HG02885 (cell line): ENCODE data around the gene EGR1.
"Not testable (repeated sequence)": the region's sequence is repeated elsewhere in the genome, so short reads cannot be mapped to it uniquely, and the experiment has no call there.

Experiments used
- ATAC-seq: cut with Tn5 transposase; IDR thresholded peaks from one replicate; pipeline ENCODE4 v1.9.1; 2021; ENCODE audit warnings: mild to moderate bottlenecking; ENCODE audit not compliant: unreplicated experiment, poor library complexity

Gene EGR1

DNA sequence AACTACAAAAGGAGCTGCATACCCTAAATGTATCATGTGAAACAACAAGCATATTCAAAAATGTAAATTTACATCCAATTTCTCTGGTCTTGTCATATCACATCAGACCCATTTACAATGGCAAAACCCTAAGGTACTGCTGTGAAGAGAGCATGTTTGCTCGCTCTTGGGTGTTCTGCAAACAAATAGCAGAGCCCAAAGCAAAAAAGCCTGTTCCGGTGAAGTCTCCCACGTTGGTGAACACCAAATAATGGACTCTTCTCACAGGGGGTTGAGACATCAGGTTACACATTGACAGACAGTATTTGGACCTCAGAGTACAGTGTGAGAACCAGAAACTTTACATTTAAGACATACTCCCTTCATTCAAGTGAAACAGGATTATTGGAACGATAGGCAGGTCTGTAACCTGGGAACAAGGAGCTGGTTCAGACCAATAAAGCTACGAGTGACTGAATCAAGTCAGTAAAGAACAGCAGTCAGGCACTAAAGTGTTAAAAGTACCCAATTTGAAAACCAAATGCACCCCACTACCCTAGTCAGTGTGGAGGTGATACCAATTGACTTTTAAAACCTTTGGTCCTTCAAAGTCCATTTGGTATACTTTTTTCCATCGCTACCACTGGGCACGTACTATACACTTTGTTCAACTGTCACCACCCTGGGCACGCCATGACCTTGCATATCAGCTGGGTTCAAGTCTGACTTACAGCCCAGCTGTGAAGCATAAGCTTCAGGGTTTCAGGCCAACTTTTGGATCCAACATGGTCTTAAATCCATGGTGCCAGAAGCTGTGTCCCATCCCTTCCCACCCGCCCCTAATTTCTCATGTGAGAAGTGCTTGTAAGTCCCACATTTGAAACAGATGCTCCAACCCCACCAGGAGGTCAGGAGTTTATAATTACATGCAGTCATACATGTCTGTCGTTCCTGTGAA lies 41.4 kb downstream of the EGR1 start:
- ATAC-seq = no peak

DNA sequence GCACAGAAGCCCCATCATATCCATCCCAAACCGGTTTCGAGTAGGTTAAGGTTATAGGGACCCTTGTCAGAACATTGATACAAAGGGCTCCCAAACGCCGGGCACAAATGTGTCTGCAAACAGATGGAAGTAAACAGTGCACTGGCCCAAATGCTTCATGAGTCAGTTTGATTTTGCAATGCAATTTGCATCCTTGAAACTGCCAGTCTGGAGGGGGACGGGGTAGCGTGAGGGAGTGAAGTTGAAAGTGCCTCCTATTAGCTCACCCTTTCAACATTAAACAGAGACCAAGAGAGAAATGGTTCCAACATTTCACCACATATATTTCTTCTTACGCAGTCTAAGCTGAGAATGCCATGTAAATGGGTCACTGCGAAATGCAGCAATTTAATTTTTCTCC lies 42.2 kb downstream of the EGR1 start:
- not testable (repeated sequence) for ATAC-seq

DNA sequence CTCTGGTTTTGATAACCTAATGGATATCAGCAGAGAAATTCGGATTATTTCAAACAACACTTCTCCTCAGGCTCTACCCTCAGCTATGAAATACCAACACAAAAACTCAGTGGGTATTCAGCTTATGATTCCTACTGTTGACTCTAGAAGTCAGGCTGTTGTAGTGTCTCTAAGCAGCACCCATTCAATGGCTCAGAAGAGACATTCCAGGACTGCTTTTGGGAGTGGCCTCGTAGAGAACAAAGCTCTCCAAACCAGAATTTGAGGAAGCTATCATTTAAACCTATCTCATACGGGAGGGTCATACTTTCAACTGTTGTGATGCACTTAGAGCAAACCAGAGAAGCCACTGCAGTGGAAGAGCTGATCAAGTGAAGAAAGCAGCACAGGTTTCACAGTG lies 43.7 kb downstream of the EGR1 start:
- ATAC-seq = no peak

DNA sequence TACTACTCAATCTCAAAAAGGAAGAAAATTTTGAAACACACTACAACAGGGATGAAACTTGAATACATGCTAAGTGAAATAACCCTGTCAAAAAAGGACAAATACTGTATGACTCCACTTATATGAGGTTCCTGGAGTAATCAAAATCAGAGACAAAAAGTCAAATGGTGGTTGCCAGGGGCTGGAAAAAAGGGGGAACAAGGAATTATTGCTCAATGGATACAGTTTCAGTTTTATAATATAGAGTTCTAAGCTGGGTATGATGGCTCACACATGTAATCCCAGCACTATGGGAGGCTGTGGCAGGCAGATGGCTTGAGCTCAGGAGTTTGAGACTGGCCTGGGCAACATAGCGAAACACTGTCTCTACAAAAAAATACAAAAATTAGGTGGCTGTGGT lies 48.7 kb downstream of the EGR1 start:
- no peak for ATAC-seq

DNA sequence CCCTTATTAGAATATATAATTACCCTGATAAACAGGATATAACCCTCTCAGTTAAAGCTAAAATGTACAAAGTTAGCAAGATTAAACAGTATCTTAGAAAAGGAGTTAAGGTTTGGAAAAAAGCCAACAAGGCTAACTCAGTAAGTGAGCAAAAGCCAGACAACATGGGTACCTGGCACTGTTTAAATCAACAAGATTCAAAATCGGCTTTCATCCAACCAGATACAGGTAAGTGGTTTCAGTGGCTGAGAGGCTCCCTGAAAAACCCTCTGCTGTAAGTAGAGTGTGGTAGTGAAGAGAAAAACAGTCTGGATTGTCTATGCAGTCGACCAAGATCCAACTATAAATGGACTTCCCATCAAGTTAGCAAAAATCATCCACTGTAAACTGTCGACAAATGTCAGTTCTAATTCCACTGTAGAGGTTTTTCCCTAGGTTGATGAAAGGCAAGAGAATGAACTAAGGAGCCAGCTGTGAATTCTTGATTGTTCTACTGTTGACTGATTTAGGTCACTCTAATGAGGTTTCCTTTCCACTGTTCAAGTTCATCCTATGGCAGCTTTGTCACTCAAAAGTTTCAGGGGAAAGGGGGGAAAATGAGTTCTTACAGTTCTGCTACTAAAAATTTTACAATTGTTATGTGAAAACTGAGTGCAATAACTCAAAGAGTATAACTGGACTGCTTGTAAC lies 50.4 kb downstream of the EGR1 start:
- no peak for ATAC-seq

DNA sequence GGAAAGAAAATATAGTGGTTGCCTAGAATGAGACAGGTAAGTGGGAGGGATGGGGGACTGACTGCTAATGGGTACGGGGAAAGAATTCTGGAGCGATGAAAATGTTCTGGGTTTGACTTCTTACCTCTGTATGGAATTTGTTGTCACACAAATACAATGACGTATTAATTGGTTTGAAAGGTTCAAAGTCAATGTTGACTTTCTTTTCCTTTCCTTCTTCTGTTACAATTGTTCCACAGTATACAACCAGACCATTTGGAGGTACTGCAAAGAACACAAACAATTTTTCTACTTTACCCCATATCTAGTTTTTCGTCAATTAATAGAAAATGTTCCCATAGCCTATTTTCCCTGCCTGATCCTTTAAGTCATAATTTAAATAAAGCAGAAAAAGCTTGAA lies 52.2 kb downstream of the EGR1 start:
- no peak for ATAC-seq
